NCI-H146 (cell line): Measurements from ENCODE around the gene EBF3.

ENCODE experiments used
- DNase-seq: peaks from one replicate; lab custom pipeline; 2025; lab: John Stamatoyannopoulos, UW

The EBF3 gene

GRCh38 chr10:129836253-129836652 is 127.8 kb downstream of the EBF3 start:
- DNase-seq = no peak

- DNase-seq = no peak
Measured at GRCh38 chr10:129833994-129834739, 129.9 kb downstream of the EBF3 start.

DNA sequence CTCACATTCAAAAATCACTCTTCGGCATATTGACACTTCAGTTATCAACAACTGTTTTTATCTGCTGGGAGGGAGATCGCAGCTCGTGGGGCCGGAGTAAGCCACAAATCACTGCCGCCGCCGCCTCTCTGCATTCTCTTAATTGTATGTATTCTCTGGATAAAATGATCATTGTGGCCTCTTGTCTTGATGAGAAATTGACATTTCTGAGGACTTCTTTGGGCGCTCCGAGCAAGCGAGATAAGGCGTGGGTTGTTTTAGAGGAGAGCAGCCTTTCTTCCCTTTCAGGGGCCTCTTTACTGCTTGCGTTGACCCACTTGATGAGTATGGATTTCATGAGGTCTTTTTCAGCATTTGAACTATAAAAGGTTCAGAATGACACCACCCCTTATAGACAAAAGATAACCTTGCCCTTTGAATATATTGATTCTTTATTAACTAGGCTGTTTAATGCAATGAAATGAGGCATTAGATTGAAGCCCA is 130.6 kb downstream of the EBF3 start:
- DNase-seq = no peak

DNA sequence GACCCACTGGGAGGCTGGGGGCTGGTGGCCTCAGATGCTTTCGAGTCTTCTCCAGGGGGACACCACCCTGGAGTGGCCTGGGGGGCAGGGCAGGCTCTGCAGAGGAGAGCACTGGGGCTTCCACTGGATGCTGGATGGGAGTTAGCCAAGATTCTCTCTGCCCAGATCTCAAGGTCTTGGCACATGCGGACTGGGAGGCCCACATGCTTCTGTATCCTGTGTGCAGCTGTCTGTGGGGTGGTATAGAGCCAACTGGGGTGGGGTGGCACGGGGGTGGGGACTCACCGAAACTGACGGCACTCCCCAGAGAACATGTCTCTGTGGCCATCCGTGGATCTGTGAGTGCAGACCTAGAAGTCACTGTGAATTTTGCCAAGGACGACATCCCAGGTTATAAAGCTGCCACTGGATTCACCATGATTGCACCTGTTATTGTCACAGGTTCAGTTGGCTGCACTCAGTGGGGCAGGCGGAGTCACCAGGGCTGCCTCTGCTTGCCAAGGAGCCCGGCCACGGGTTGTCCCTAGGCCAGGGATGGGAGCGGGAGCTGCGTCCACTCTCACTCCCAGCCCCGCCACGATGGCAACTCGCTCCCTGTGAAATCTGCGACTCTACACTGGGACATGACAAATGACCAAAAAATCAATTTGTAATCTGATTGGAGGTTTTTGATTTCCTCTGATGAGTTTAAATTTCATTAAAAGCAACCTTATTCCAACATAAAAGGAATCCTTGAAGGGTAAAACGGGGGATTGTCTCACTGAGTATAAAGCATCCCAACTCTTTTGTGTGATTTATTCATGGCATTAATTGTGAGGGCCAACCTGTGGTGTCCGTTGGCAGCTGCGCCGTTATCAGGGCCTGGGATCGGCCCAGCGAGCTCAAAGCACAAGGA is 131.3 kb downstream of the EBF3 start:
- no peak for DNase-seq

GRCh38 chr10:129831150-129831549 is 132.9 kb downstream of the EBF3 start:
- no peak for DNase-seq

- DNase-seq = no peak
Measured at GRCh38 chr10:129825826-129826225, 138.2 kb downstream of the EBF3 start.

GRCh38 chr10:129825221-129825620 is 138.9 kb downstream of the EBF3 start:
- no peak for DNase-seq

DNA sequence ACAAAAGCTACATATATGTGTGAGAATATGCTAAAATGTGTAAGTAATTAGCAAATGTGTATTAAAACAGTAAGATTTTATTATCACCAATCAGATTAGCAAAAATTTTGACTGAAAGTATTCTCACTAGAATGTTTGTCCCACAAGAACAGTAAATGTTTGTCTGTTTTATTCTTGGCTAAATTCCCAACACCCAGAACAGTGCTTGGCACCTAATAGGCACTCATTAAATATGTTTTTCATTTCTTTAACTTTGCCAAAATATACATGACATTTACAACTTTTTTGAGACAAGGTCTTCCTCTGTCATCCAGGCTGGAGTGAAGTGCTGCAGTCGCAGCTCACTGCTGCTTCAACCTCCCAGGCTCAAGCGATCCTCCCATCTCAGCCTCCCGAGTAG is 143.6 kb downstream of the EBF3 start:
- DNase-seq = no peak

GRCh38 chr10:129816656-129817045 is 147.4 kb downstream of the EBF3 start:
- no peak for DNase-seq

DNA sequence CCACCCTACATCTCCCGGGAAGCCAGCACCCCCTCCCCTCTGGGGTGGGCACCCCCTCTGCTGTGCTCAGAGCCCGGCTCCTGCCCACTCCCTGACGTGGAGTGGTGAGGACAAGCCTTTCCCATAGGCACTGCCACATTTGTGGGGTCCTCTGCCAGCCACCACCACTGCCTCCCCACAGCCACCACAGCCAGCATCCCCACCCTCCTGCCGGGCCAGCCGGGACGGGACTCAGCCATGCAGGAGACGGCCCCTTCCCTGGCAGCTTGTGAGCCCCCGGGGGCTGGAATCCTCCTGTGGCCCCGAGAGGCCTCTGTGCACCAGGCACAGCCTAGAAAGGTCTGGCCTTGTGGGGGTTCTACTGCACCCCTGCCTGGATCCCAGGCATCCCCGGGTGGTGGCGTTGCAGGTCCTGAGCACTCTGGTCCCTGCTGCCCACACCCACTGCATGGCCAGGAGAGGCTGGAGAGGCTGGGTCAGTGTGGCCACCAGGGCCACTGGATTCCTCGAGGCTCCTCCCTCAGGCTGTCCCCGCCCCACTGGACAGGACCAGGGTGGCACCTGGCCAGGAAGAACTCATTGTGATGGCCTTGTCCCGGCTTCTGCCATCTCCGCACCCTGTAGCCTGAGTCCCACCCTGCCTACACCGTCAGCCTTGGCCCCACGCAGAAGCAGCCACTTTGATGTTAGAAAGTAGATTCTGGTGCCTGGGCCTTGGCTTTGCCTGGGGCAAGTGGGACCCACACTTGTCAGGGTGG is 148.0 kb downstream of the EBF3 start:
- no peak for DNase-seq

GRCh38 chr10:129814681-129815646 is 149.1 kb downstream of the EBF3 start:
- DNase-seq = no peak

DNA sequence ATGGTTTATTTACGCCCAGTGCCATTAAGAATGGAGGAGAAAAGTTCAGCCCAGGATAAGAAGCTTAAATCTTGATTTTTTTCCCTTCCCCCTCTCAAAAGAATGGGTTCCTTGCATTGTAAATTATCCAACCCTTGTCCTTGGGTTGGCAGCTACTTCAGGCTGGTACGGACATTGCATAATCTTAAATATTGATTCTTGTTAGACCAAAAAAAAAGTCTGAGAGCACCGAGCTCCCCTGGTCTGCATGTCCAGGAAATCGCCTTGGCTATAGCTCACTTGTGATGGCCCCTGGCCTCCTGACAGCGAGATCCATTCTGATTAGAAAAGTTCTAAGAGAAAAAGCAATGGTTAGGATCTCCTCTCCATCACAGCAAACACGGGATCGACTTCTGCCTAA is 151.7 kb downstream of the EBF3 start:
- DNase-seq = no peak

DNA sequence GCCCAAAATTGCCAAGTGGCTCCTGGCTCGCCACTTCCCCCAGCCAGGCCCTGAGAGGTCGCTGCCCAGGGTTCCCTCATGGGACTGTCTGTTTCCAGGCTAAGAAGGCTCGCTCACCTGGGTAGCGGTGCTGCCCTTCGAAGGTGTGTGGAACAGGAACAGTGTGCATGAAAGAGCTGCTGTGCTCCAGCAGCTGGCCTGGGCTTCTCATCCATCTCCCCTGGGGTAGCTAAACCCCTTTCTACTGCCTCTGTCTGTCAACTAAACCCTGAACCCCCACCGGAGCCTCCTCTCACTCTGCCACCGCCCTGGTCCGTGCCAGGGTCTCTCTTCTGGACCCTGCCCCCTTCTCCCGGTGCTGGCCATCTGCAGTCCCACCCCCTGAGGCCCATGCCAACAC is 152.9 kb downstream of the EBF3 start:
- no peak for DNase-seq

GRCh38 chr10:129809841-129810240 is 154.2 kb downstream of the EBF3 start:
- no peak for DNase-seq

DNA sequence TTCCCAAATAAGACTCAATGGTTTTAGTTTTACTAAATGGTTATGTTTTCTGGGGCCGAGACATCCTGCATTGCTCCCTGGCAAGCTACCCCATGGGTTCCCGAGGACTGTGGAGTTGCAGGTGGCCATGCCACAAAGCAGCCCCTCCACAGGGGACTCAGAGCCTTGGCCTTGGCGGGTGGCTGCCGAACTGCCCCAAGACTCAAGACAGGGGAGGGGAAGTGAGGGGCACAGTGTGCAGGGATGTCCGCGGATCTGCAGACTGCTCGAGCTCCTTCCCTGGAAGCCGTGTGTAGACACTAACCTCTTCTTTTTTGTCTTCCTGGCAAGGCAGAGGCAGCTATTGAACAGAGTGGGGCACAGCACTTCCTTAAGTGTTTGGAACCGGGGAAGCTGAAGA is 154.6 kb downstream of the EBF3 start:
- DNase-seq = no peak

- DNase-seq = no peak
Measured at GRCh38 chr10:129808092-129808983, 155.7 kb downstream of the EBF3 start.

DNA sequence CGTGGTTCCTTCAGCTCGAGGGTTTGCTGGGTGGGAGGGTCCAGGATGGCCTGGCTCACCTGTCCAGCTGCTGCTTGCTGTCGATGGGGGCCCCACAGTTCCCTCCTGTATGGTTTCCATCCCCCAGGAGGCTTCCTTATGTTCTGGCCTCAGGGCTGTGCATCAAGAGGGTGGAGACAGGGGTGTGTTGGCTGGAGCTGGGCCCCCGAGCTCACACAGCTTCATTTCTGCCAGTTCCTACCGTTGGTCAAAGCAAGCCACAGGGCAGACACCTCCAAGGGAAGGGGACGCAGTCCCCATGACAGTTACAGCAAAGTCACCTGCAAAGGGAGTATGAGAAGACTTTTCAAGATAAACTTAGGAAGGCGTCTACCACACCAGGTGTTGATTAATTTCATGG is 156.9 kb downstream of the EBF3 start:
- no peak for DNase-seq

GRCh38 chr10:129800796-129801340 is 163.2 kb downstream of the EBF3 start:
- DNase-seq = no peak

DNA sequence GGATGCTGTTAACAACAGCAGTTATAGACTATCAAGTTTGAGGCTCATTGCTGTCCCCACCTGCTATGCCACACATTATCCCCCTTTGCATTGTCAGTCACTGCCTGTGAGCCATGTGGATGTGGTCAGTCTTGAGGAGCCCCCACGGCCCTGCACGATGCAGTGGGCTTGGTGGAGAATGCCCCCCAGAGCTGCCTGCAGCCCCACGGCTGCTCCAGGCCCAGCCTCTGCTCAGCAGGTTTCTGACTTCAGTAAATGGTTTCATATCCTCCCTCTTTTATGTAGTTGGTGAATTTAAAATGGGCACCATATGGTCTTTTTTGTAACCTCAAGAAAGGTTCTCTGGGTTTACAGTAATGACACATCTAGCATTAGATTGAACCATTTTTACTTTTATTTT is 164.1 kb downstream of the EBF3 start:
- no peak for DNase-seq
